ENCODE data around the gene DTD1.

DTD1 gene

DNA sequence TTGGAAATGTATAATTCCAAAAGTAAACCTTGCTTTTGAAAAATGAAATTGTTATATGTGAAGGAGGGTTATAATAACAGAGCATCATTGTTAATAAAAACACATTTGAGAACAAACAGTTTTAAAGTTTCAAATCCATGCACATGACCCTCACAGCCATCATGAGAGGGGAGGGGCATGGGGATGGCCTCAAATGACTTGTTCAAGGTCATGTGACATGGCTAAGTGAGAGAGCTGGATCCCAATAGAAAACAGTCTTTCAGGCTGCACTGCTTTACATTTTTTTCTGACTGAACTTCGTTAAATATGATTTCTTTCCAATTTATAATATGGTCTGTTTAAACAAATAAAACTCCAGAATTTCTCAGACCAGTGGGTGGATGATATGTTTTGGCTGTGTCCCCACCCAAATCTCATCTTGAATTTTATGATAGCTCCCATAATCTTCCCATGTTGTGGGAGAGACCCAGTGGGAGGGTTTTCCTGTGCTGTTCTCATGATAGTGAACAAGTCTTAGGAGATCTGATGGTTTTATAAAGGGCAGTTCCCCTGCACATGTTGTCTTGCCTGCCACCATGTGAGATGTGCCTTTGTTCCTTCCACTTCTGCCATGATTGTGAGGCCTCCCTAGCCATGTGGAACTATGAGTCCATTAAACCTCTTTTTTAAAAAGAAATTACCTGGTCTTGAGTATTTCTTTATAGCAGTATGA lies 66.0 kb downstream of the DTD1 start:
- H3K4me3 ChIP-seq = no peak overlapping the region
- no peak overlapping the region for H3K27ac ChIP-seq
- H3K4me2 ChIP-seq = no peak overlapping the region
- no peak for TF ChIP-seq Cebpa-rat (IDR thresholded peaks at IDR 0.05)
- no peaks in the 10 kb centered on the region for H4K20me1 ChIP-seq
- no peaks in the 10 kb centered on the region for H3K27me3 ChIP-seq
- peaks cover 12% of the 10 kb centered on the region for H3K4me1 ChIP-seq
- H3K9me3 ChIP-seq = no peaks in the 10 kb centered on the region
- H3K9ac ChIP-seq = no peak overlapping the region
- no peaks in the 10 kb centered on the region for H3K36me3 ChIP-seq

DNA sequence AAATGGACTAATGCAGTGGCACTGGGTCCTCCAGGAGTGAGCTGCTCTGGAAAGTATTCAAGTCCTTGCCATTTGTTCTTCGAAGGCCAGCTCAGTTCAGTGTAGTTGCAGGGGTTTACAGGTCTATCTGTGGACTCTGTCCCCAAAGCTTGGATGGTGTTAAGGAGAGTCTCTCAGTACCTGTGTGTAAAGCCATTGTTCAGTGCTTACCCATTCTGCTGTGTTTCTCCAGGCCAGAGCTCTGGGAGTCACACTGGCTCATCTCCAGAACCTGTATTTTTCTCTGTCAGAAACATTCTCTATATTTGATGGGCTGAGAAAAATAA lies 66.6 kb downstream of the DTD1 start:
- H3K4me2 ChIP-seq = no peak overlapping the region
- H3K4me3 ChIP-seq = no peak overlapping the region
- H3K36me3 ChIP-seq = no peaks in the 10 kb centered on the region
- no peaks in the 10 kb centered on the region for H3K27me3 ChIP-seq
- no peak overlapping the region for H3K27ac ChIP-seq
- no peaks in the 10 kb centered on the region for H4K20me1 ChIP-seq
- no peaks in the 10 kb centered on the region for H3K9me3 ChIP-seq
- no peak for TF ChIP-seq Cebpa-rat (IDR thresholded peaks at IDR 0.05)
- peaks cover 12% of the 10 kb centered on the region for H3K4me1 ChIP-seq
- no peak overlapping the region for H3K9ac ChIP-seq

GRCh38 chr20:18657575-18657974 lies 69.7 kb downstream of the DTD1 start:
- H4K20me1 ChIP-seq = no peaks in the 10 kb centered on the region
- TF ChIP-seq Cebpa-rat (IDR thresholded peaks at IDR 0.05) = no peak
- peak overlapping the region; percentile 22; the same call in 1 of the 2 replicates for H3K4me2 ChIP-seq
- no peaks in the 10 kb centered on the region for H3K27me3 ChIP-seq
- H3K4me3 ChIP-seq = no peak overlapping the region
- H3K36me3 ChIP-seq = no peaks in the 10 kb centered on the region
- no peak overlapping the region for H3K27ac ChIP-seq
- peaks cover 12% of the 10 kb centered on the region for H3K4me1 ChIP-seq
- H3K9me3 ChIP-seq = no peaks in the 10 kb centered on the region
- H3K9ac ChIP-seq = no peak overlapping the region

- Histone ChIP-seq H3K9ac (no peak overlapping the region), H3K36me3 (no peaks in the 10 kb centered on the region), H4K20me1 (no peaks in the 10 kb centered on the region), H3K4me1 (peaks cover 12% of the 10 kb centered on the region), H3K4me2 (no peak overlapping the region), H3K27me3 (no peaks in the 10 kb centered on the region), H3K4me3 (no peak overlapping the region), H3K9me3 (no peaks in the 10 kb centered on the region), H3K27ac (no peak overlapping the region)
- TF ChIP-seq Cebpa-rat (IDR thresholded peaks at IDR 0.05) = no peak
These were observed 74.6 kb downstream of the DTD1 start for GRCh38 chr20:18662279-18663040.

DNA sequence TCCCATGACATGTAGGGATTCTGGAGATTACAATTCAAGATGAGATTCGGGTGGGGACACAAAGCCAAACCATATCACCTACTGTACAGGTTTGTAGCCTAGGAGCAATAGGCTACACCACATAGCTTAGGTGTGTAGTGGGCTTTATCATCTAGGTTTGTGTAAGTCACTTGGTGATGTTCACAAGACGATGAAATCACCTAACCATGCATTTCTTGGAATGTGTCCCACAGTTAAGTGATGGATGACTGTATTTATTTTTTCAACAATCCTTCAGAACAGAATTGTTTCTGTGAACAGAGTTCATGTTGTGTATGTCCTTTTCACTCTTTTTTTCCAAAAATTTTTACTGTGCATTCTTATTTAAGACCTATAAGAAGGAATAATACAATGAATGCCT lies 76.1 kb downstream of the DTD1 start:
- H3K27ac ChIP-seq = no peak overlapping the region
- no peak overlapping the region for H3K9ac ChIP-seq
- TF ChIP-seq Cebpa-rat (IDR thresholded peaks at IDR 0.05) = no peak
- no peak overlapping the region for H3K4me3 ChIP-seq
- no peak overlapping the region for H3K4me2 ChIP-seq
- no peaks in the 10 kb centered on the region for H4K20me1 ChIP-seq
- H3K9me3 ChIP-seq = no peaks in the 10 kb centered on the region
- H3K36me3 ChIP-seq = no peaks in the 10 kb centered on the region
- H3K4me1 ChIP-seq = no peaks in the 10 kb centered on the region
- H3K27me3 ChIP-seq = no peaks in the 10 kb centered on the region

GRCh38 chr20:18665135-18665534 lies 77.3 kb downstream of the DTD1 start:
- Histone ChIP-seq H3K27ac (no peak overlapping the region), H3K36me3 (no peaks in the 10 kb centered on the region), H3K9me3 (no peaks in the 10 kb centered on the region), H3K4me1 (no peaks in the 10 kb centered on the region), H4K20me1 (no peaks in the 10 kb centered on the region), H3K9ac (no peak overlapping the region), H3K27me3 (no peaks in the 10 kb centered on the region), H3K4me2 (no peak overlapping the region), H3K4me3 (no peak overlapping the region)
- TF ChIP-seq Cebpa-rat (IDR thresholded peaks at IDR 0.05) = no peak

DNA sequence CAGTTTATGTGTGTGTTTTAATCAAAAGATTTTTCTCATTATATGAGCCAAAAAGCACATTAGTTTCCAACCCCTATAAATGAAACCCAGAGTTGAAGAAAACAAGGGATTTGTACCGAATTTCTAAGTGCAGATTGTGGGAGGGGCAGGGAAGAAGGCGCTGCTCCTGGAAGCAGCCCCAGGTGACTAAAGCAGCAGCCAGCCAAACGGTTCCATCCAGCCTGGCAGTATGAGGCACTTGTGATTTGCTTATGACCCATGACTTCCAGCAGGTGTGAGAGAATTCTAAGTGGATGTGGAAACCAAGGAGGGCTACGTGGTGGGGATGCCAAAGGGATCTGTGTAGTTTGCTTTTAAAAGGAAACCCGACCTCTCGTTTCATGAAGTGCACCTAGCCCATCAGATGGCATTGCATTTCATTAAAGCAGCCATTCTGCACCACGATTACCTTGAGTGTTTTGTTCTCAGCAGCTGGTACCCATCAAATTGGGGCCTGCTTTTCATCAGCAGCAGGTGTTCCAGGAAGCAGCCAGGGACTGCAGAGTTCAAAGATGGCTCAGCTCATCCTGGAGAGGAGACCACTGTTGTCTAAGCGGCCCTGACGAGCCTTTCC lies 79.1 kb downstream of the DTD1 start:
- H4K20me1 ChIP-seq = no peaks in the 10 kb centered on the region
- H3K27ac ChIP-seq = no peak overlapping the region
- no peaks in the 10 kb centered on the region for H3K4me1 ChIP-seq

DNA sequence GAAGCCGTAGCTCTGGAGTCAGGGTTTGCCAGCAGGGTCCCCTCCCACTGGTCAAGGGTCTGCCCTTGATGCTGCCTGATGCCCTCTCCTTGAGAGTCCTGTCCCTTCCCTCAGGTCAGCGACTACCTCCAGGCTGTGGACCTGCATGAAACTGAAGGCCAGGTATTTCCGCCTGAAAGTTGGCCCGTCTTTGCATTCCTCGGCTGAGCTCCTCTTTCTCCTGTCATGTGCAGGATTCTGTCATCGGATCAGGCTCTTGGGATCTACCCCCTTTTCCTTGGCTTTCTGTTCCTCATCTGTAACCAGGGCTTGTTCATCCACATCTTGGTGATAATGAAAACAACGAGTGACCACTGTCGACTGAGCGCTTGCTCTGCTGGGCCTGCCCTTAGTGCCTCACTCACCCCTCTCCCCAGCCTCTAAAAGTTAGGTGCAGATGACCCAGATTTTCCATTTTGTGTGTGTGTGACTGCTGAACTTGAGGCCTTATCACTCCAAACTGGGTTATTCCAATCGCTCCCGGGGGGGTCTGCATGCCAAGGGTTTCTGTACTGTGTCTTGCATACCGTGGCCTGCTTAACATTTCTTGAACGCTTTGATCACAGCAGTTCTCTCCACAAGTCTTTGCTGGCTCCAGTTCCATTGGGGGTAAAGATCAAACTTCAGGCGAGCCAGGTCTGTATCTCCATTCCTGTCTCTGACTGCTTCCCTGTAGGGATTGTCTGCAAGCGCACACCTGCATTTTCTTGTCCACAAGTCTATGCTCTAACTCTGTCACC lies 81.6 kb downstream of the DTD1 start:
- Histone ChIP-seq H3K4me3 (no peak overlapping the region), H3K4me1 (no peaks in the 10 kb centered on the region), H3K9me3 (no peaks in the 10 kb centered on the region), H4K20me1 (no peaks in the 10 kb centered on the region), H3K9ac (no peak overlapping the region), H3K27me3 (no peaks in the 10 kb centered on the region), H3K36me3 (no peaks in the 10 kb centered on the region), H3K27ac (no peak overlapping the region), H3K4me2 (no peak overlapping the region)
- no peak for TF ChIP-seq Cebpa-rat (IDR thresholded peaks at IDR 0.05)

More for the DNA sequence above, 79.1 kb downstream of the DTD1 start:
- no peaks in the 10 kb centered on the region for H3K36me3 ChIP-seq
- no peaks in the 10 kb centered on the region for H3K27me3 ChIP-seq
- no peaks in the 10 kb centered on the region for H3K9me3 ChIP-seq
- TF ChIP-seq Cebpa-rat (IDR thresholded peaks at IDR 0.05) = no peak
- no peak overlapping the region for H3K4me3 ChIP-seq
- H3K4me2 ChIP-seq = no peak overlapping the region
- no peak overlapping the region for H3K9ac ChIP-seq

DNA sequence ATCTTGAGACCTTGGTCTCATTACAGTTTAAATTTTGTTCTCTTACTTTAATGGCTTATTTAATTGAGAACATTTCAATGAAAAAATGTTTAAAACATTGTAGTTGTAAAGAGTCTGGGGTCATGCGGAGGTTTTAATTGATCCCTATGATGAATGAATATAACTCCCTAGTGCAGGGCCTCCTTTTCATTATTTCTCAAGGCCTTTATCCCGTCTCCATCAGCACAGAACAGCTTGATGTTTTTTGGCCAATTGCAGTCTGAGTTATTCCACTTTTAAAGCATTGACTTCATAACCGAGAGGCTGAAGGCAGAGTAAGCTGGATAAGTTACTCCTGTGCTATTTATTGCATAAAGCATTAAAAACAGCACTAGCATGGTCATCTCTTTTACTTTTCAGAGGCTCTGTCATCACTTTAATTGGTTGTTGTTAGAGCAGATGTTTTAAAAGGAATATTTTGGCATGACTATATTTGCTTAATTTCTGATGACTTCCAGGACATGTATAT lies 83.4 kb downstream of the DTD1 start:
- H3K9me3 ChIP-seq = no peaks in the 10 kb centered on the region
- no peaks in the 10 kb centered on the region for H4K20me1 ChIP-seq
- TF ChIP-seq Cebpa-rat (IDR thresholded peaks at IDR 0.05) = no peak
- no peak overlapping the region for H3K9ac ChIP-seq
- H3K27ac ChIP-seq = no peak overlapping the region
- no peak overlapping the region for H3K4me2 ChIP-seq
- no peaks in the 10 kb centered on the region for H3K36me3 ChIP-seq
- H3K4me1 ChIP-seq = no peaks in the 10 kb centered on the region
- H3K27me3 ChIP-seq = no peaks in the 10 kb centered on the region
- H3K4me3 ChIP-seq = no peak overlapping the region

Data from BLaER1 (cell line).